ENCODE measurements around the gene ATG2A.

ATG2A gene

DNA sequence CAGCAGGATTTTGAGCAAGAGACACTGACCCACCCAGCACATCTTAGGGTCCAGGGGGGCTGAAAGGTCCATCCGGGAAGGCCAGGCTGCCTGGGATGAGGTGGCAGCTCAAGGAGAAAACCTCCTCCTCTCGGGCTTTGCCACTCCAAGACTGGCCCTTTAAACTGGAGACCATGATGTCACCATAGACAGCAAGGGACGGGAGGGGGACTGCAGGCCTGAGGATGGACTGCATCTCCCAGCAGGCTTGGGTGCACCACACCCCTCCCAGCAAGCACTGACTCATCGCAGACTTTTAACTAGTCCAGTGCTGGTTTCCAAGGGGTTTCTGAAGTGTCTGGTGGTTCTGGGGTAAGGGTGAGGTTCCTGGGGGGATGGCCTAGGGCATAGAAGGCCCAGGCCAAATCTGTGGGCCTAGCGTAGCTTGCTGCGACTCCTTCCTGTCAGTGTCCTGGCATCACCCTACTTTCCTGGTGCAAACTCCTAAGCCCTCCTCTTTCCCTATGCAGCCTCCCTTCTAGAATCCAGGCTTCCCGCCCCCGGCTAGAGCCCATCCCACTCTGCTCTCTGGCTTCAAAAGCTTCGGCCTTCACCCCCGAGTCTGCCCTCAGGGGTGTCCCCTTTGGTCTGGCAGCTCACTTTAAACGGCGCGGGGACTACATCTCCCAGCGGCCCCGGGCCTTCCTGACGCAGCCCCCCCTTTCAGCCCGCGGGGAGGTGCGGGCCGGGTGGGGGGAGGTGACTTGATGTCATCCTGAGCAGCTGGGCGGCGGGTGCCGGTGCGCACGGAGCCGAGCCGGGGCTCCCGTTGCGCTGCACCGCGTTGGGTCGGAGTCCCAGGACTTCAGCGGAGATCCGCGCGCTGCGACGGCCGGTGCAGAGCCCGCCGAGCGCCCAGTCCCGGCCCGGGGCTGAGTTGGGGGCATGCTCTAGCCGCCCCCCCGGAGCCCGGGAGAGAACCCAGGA, 7.2 kb upstream of the ATG2A start, which contains the start of gene PPP2R5B:
Gene PPP2R5B (plus strand): TSS at position 746 of the 966 bp plus-strand sequence. CDS start 1,046 bp downstream, outside the sequence.
- FAIRE-seq: peak; percentile 66

DNA sequence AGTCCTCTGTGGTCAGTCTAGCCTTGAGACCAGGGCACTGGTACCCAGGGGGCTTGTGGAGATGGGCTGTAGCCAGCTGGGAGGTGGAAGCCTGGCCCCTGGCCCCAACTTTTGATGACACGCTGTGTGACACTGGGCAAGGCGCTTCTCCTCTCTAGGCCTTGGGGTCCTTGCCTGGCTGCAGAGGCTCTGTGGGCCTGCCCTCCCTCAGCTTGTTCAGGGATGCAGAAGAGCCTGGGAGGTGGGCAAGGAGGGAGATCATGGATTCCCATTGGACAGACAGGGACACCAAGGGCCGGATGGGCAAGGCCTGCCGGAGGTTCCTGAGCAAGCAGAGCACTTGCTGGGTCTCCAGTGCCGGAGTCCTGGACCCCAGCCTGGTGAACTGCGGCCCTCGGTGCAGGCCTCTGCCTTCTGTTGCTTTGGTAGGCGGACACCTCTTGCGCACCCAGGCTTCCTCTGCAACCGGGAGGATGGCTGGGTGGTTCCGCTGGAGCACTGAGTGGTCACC, 6.2 kb upstream of the ATG2A start:
- no peak for FAIRE-seq

DNA sequence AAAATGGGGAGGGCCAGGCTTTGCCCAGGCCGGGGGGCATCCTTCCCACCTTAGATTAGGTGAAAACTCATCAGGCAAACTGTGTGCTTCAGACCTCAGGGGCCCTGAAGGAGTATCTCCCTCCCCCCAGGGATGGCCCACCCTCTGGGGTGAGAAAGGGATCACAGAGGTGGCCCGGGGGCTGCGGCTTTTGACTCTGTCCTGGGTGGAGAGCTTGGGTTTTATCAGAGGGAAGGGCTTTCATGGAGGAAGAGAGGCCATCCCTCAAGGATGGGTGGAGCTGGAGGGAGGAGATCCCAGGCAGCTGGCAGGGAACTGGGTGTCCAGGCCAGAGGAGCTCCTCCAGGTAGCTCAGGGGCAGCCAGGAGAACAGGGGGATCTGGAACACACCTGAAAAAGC, 4.4 kb upstream of the ATG2A start:
- no peak for FAIRE-seq

DNA sequence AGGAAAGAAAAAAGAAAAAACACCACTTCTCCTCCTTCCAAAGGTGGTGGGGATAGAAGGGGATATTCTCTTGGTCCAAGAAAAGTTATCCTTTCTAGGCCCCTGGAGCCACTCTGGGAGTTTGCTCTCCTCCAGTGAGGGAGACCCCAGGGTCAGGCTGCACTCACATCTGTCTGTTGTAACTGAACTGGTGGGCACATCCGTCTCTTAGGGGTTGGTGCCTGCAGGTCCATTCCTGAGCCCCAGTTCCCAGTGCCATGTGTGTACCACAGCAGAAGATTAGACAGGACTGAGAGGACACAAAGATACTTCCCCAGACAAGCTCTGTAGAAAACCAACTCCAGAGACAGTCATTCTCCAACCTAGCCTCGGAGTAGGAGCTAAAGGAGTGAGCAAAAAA, 3.1 kb upstream of the ATG2A start:
- no peak for FAIRE-seq

DNA sequence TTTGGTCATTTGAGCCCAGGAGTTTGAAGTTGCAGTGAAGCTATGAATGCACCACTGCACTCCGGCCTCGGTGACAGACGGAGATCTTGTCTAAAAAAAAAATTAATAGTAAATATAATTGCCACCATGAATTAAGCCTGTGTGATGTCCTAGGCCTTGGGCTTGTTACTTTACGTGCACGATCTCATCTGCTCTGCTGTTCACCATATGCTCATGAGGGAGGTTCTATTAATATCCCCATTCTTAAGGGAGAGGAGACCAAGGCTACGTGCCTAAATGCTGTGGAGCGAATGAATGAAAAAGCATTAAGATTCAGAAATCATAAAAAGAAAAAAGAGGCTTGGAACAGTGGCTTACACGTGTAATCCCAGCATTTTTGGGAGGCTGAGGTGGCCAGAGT, 2.6 kb upstream of the ATG2A start:
- FAIRE-seq: no peak

DNA sequence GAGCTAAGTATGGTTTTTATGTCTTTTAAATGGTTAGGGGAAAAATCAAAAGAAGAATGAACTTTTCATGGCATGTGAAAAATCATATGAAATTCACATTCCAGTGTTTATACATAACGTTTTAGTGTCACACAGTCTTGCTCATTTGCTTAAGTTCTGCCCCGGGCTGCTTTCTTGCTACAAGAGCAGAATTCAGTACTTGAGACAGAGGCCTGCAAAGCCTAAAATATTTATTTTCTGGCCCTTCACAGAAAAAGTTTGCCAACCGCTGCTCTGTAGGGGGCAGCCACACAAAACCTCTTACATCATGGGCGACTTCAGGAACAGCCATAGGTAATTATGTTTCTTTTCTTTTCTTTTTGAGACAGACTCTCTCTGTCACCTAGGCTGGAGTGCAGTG, 1.0 kb upstream of the ATG2A start:
- no peak for FAIRE-seq

DNA sequence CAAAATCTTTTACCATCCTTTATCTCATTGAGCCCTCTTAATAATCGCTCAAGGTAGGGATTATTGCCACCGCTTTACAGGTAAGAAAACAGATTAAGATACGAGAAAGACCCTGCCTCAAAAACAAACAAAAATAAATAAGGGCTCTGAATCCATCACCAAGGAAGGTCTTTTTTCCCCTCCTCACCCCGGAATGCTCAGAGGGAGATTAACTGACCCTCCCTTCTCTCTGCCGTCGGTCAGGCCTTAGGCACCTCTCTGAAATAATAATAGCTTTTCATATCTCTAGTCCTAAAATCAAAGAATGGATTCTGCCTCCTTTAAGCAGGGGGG, 620 bp upstream of the ATG2A start:
- no peak for FAIRE-seq

DNA sequence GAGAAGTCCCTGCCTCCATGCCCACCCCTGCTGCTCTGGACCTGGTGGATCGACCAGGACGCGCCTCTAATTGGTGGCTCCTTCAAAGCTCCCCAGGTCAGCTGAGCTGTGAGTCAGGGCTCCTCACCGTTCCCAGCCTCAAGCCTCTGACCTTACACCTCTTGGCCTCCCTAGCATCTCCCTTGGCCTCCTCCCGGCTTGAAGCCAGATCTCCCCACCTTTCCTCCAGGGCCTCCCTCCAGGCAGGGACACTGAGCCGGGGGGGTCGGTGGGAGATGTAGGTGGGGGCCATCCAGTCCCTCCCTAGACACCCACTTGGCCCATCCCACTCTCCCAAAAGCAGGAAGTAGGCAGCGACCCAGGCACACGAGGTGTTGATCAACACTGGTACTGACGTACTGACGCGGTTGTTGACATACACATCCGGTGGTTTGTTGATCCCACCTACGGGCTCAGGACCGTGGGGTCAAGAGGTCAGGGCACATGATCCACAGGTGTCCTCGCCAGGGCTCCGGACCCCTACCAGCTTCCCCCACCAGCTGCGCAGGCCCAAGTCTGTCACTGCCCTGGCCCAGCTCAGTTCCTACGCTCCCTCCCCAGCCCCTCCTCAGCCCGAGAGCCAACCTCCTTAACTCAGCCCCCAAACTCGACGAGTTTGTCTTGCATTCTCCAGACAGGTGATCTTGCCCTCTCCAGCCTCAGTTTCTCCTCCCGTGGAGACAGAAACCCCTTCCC, 802 bp downstream of the ATG2A start:
- no peak for FAIRE-seq

DNA sequence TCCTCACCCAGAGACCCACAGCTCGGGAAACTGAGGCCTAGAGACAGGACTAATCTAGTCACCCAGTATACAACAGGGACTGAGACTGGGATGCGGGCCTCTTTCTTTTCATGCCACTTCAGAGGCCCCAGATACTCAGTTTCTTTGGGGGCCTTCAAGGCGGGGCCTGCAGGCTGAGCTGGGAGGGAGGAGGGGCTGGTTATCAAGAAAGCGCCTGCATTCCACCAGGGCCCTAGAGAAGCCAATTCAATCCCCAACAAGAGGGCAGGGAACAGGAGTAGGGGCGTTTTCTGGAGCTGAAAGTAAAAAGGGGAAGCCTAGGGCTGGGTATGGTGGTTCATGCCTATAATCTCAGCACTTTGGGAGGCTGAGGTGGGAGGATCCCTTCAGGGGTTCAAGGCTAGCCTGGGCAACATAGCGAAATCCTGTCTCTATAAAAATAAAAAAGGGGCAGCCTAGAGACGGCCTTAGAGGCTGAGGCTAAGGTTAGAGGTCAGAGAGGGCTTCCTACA, 1.6 kb downstream of the ATG2A start:
- FAIRE-seq: no peak

DNA sequence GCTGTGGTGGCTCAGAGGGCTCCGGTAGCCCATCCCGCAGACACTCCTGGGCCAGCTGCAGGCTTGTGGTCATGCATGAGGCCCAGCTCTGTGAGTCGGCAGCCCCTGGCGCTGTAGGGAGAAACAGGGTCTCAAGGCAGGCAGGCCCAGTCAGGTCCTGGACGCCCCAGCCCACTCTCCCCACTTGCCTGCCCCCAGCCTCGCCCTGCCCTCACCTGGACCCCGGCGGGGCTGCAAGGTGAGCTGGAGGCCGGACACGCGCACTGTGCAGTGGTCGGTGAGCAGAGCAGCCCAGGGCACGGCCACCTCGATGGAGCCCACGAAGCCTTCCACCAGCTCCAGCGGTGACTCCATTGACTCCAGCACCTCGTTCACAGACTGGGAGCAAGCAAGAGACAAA, 2.9 kb downstream of the ATG2A start:
- FAIRE-seq: no peak

DNA sequence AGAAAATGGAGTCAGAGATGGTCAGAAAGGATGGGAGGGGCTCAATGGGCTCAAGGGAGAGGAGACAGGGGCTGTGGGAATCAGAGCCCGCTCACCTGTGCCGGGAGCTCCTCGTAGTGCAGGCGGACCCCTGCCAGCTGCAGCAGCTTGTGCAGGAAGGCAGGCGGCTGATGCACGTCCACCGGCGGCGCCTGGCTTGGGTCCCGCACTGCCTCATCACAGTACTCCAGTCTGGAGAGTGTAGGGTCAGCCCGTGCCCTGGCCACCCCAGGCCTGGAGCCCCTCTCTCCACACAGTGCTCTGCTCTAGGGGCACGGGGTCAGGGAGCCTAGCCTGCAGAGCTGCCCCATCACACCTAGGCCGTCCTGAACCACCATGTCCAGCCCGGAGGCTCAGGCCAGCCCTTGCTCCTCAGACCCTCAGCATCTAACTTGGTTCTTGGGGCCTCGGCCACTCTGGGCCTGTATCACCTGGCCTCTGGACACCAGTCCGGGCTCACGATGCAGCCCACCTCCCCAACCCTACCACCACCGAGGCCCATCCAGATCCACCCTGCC, 3.8 kb downstream of the ATG2A start:
- no peak for FAIRE-seq

DNA sequence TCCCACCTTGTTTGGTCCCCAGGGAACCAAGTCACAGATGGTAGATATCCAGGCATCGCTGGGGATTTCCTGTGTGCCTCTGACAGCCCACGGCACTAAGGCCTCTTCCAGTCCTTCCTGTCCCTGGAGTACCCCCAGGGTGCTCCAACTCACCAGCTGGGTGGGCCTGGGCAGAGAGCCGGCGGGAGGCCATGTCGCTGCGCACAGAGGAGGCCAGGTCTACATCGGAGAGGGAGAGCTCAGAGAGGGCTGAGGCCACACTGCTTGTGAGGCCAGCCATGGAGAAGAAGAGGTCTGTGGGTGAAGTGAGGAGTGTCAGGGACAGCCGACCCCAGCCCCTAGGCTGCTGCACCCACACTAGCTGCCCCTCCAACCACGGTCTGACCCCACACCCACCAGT, 5.3 kb downstream of the ATG2A start:
- FAIRE-seq: no peak

DNA sequence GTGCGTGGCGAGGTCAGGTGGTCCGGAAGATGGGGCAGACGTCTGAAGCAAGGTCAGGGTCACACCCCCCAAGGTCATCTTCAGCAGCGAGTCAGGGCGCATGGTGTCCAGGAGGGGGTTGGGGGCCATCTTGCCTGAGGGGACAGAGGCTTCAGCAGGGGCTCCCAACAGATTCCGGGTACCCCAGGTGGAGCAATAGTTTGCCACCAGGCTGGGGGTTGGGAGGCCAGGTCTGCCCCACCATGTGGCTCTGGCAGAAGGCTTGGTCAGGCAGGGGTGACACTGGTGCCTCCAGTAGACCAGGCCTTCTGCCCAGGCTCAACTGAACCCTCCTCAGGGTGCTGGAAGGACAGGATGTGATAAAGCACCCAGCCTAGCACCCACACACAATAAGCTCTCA, 5.9 kb downstream of the ATG2A start:
- no peak for FAIRE-seq

DNA sequence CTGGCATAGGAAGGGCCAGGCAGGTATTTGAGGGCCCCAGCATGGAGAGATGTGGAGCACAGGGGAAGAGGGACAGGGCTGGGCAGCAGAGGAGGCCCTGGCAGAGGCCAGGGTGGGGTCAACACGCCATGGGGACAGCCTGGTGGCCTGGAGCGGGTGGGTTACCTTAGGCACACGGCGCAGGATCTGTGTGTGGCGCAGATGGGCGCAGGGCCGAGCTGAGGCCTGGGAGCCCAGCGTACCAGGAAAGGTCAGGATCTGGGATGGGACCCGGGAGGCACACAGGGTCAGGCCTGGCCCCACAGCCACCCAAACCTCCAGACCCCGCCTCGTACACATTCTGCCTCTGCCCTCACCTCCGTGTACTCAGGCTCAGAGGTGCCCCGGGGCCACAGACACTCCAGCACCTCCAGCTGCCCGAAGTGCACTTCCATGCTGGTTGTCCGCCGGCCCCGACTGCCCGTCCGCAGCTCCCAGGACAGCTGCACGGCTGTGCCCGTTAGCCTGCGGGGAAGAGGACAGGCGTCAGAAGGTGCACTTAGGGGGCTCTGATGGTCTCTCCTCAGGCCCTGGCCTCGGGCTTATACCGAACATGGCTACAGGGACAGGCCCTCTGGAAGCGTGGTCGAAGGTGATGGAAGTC, 6.4 kb downstream of the ATG2A start:
- FAIRE-seq: no peak

DNA sequence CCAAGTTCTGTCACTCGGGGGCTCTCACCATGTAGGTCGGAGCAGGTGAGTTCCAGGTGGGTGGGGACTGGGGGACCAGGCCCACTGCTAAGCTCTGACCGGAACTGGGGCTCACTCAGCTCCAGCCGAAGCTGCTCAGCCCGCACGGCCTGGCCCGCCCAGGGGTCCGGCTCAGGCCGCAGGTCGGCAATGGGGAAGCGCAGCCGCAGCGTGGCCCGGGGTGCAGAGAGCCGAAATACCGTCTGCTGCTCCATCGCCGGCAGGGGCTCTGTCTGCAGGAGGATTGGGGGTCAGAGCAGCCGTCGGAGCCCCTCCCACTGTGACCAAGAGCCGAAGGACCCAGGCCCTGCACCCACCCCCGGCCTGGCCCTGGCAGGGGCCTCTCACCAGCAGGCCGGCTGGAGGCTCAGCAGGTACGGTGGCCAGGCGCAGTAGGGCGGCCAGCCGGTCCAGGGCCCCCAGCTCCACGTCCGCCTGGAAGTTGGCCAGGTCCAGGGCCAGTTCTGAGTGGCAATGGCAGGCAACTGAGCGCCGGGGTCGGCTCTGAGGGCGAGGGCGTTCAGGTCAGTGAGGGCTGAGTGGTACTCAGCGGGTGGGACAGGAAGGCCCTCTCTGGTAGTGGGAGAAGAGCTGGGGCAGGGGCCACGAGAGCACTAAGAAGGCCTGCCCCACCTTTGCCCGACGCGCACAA, 7.2 kb downstream of the ATG2A start:
- no peak for FAIRE-seq

DNA sequence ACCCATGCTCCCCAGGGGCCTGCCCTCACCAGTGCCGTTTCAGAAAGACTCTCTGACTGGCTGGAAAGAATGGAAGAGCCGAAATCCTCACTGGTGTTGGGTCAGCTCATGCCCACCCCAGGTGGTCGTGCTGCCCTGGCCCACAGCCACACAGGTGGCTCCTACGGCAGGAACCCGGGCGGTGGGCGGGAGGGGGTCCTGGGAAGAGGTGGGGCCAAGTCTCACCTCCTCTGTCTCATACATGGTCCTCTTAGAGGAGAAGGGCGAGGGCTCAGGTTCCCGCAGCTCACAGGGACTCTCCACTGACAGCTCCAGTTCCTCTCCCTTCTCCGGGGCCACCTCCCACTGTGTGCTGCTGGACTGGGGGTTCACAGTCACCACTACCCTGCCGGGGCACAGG, 8.2 kb downstream of the ATG2A start:
- no peak for FAIRE-seq

DNA sequence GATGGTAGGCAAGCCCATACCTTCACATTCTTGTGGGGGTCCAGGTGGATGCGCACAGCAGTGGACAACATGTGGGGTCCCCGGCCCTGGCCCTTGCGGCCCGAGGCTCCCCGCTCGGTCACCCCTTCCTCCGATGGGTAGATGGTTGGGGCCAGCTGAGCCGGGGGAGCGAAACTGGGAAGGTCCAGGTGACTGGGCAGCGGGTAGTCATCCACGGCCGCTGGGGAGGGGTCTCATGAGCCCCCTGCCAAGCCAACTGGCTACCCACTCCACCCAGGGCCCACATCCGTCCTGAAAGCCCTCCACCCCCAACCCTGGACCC, 10.7 kb downstream of the ATG2A start:
- no peak for FAIRE-seq

DNA sequence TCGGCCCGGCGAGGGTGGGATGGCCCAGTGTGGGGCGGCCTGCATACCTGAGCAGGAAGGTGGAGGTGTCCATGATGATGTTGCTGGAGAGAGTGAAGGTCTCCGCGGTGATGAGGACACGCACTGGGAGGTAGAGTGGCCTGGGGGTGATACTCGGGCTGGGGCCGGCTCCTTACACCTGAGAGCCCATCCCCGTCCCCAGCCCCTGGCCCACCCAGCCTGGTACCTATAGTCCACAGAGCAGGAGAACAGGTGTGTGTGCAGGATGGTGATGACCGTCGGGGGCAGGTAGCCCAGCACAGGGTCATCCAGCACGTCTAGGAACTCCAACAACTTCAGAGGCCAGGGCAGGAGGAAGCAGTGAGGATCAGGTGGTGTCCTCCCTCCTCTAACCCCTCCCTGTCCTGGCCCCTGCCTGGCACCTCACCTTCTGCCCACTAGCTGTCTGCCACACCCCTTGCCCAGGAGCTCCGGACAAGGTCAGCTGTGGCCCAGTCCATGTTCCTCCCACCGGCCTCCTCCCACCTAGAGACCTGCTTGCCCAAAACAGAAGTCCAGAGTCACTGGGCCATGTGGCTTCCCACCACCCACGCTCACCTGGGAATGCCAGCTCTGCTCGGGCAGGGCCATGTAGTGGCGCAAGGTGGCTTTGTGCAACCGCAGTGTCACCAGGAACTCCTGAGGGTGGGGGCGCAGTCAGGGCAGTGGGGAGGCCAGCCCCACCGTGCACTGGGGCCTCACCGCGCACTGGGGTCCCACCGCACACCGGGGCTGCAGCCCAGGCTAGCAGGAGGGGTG, 11.3 kb downstream of the ATG2A start:
- no peak for FAIRE-seq

DNA sequence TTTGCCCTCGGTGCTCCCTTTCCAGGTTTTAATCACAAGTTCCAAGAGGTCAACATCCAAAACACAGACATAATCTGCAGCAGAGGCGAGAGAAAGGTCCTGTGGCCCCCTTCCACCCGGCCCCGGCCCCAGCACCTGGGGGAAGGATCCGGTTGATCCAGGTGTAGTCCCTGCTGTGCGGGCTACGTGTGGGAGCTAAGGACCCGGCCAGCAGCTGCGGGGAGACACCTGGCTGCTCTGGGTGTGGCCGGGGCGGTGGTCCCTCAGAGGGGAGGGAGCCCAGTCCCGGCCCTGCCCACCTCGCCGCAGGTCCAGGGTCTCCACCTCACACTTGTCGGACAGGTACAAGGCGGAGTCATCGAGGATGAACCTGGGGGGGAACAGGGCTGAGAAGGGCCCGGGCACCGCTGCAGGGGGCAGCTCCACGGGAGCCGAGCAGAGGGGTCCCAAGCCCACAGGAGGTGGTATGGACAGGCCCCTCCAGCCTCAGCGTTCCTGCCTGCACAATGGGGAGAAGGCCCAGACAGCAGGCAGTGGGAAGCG, 13.6 kb downstream of the ATG2A start:
- FAIRE-seq: no peak

DNA sequence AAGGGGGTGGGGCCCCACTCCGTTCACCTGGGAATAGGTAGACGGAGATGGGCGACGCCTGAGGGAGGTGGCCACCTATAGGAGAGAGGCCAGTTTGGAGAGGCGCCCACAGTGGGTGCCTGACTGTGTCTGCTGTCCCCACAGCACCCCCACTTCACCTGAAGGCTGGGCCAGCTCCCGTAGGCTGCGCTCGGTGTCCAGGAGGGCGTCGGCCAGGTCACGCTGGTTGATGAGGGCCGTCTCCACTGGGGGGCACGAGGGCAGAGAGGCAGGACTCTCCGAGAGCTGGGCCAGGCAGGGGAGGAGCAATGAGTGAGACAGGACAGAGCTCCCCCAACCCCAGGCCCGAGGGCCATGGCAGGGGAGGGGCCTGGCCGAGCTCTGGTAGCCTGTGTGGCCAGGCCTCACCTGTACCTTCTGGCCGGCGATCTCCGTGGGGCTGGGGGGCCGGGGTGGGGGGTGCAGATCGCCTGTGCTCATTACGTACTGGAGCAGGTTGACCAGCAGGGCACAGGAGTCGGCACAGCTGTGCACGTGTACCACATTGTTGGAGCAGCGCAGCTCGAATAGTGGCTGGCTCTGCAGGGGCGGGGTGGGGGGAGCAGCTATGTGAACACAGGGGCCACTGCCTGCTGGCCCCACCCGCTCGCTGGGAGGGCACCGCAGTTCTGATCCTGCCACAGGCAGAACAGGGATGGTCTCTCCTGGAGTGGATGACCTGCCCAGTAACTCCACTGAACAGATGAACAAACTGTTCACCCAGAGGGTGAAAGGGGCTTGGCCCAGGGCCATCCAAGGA, 14.7 kb downstream of the ATG2A start:
- no peak for FAIRE-seq

All from endometrium (tissue), 2 donors.